Islet precursor cell (in vitro differentiated cells): ENCODE results near the gene RYK.
A peak's percentile ranks its signal among the peaks of the same experiment; 100 is the strongest.
"Not testable (repeated sequence)": the region's sequence is repeated elsewhere in the genome, so short reads cannot be mapped to it uniquely, and the experiment has no call there.

Experiments used
- DNase-seq: peaks from one replicate; pipeline ENCODE4 v3.0.0-alpha.2; 2018

The RYK gene

GRCh38 chr3:134253475-134254226 is 3.0 kb upstream of the RYK start:
- DNase-seq, result no peak

- no peak for DNase-seq
Observed at GRCh38 chr3:134252766-134253165, 2.1 kb upstream of the RYK start.

- peak; percentile 58 for DNase-seq
Observed at GRCh38 chr3:134251731-134252391, 1.2 kb upstream of the RYK start.

GRCh38 chr3:134249935-134250716 is 533 bp downstream of the RYK start:
- peak; percentile 81 for DNase-seq

- DNase-seq, result no peak
Observed at GRCh38 chr3:134249296-134249841, 1.3 kb downstream of the RYK start.

- DNase-seq, result no peak
Observed at GRCh38 chr3:134244921-134245320, 5.7 kb downstream of the RYK start.

GRCh38 chr3:134242649-134243617 is 7.7 kb downstream of the RYK start:
- no peak for DNase-seq

- DNase-seq, result no peak
Observed at GRCh38 chr3:134239538-134239937, 11.1 kb downstream of the RYK start.

GRCh38 chr3:134237454-134238145 is 13.1 kb downstream of the RYK start:
- DNase-seq, result no peak

GRCh38 chr3:134236505-134237170 is 14.0 kb downstream of the RYK start:
- DNase-seq, result no peak

GRCh38 chr3:134235577-134236076 is 15.0 kb downstream of the RYK start:
- peak; percentile 64 for DNase-seq

- DNase-seq, result no peak
Observed at GRCh38 chr3:134232951-134233350, 17.7 kb downstream of the RYK start.

- no peak for DNase-seq
Observed at GRCh38 chr3:134232151-134232550, 18.5 kb downstream of the RYK start.

GRCh38 chr3:134231131-134231530 is 19.5 kb downstream of the RYK start:
- no peak for DNase-seq

GRCh38 chr3:134229038-134229437 is 21.6 kb downstream of the RYK start:
- no peak for DNase-seq

- DNase-seq, result no peak
Observed at GRCh38 chr3:134228479-134228878, 22.2 kb downstream of the RYK start.

- no peak for DNase-seq
Observed at GRCh38 chr3:134228035-134228434, 22.6 kb downstream of the RYK start.

- DNase-seq, result not testable (repeated sequence)
Observed at GRCh38 chr3:134224796-134225156, 25.9 kb downstream of the RYK start.

GRCh38 chr3:134222835-134223234 is 27.8 kb downstream of the RYK start:
- DNase-seq, result no peak

- no peak for DNase-seq
Observed at GRCh38 chr3:134216851-134217250, 33.8 kb downstream of the RYK start.
